Panc1 (cell line): ENCODE results near the gene ADD1.

Experiments
- POLR2AphosphoS5 ChIP-seq: IDR thresholded peaks from 2 replicates; pipeline ENCODE4 v1.6.1; 2012; ENCODE audit warnings: mild to moderate bottlenecking, low read depth, low read length, moderate library complexity
- SIN3A ChIP-seq: IDR thresholded peaks from 2 replicates; pipeline ENCODE4 v1.6.1; 2012; ENCODE audit warnings: low read depth, mild to moderate bottlenecking, low read length, moderate library complexity, borderline replicate concordance; ENCODE audit not compliant: insufficient read depth

DNA sequence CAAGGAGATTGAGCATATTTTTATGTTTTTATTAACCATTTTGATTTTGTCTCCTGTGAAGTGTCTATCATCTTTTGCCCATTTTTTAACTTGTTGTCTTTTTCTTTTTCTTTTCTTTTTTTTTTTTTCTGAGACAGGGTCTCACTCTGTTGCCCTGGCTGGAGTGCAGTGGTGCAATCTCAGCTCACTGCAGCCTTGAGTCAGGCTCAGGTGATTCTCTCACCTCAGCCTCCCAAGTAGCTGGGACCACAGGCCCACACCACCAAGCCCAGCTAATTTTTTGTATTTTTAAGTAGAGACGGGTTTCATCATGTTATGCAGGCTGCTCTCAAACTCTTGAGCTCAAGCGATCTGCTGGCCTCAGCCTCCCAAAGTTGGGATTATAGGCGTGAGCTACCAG lies 4.6 kb upstream of the ADD1 start:
- TF ChIP-seq POLR2AphosphoS5: no peak
- TF ChIP-seq SIN3A: no peak
